Sigmoid colon (tissue), 4 donors: ENCODE measurements around the gene SLC10A2.

Experiments used
- CTCF ChIP-seq, 4 experiments: fragments of 450-650 bp in 3 of 4; fragments of 200-600 bp in 1 of 4; IDR thresholded peaks; one replicate each; pipeline ENCODE4 v1.5.1; 2016 to 2019; ENCODE audit warnings: antibody characterized with exemption in 4 of 4, mild to moderate bottlenecking in 3 of 4, moderate library complexity in 2 of 4
- POLR2A ChIP-seq, 2 donors: fragments of 450-650 bp; IDR thresholded peaks; one replicate each; pipeline ENCODE4 v1.6.1; 2016; ENCODE audit warnings: antibody characterized with exemption in 2 of 2, mild to moderate bottlenecking in 2 of 2, moderate library complexity in 2 of 2
- POLR2AphosphoS5 ChIP-seq, 4 donors: sonication (generic); formaldehyde crosslinking; IDR thresholded peaks; one replicate each; pipeline ENCODE4 v1.6.1; 2017; ENCODE audit warnings: antibody characterized with exemption in 4 of 4

- TF ChIP-seq POLR2AphosphoS5 (IDR thresholded peaks at IDR 0.05) (no peak), CTCF (IDR thresholded peaks at IDR 0.05) (no peak), POLR2A (IDR thresholded peaks at IDR 0.05) (no peak)
These were observed 29.9 kb downstream of the SLC10A2 start for GRCh38 chr13:103036268-103036667.
